Occipital lobe (tissue), 2 donors: ENCODE data around the gene VAT1. TPM values are rescaled to one million over a fixed set of nuclear protein-coding genes. Genes with fewer than 3 reads are reported as not detected.
"Not testable (repeated sequence)": the region's sequence is repeated elsewhere in the genome, so short reads cannot be mapped to it uniquely, and the experiment has no call there.

Experiments used
- DNase-seq: peaks from one replicate; lab custom pipeline; 2025; lab: John Stamatoyannopoulos, UW
- total RNA-seq: library from RNA; depleted of rRNA; stranded (reverse); fragments of >200 nt; gene quantifications from one replicate; pipeline ENCODE4 v1.2.3, GENCODE V29; 2014

Gene VAT1
- total RNA-seq, 1 donor from 2014 or later: 58.3 TPM

- DNase-seq: no peak
Measured at GRCh38 chr17:43010667-43011308, 11.4 kb downstream of the VAT1 start.

- no peak for DNase-seq
Measured at GRCh38 chr17:43006639-43007551, 15.3 kb downstream of the VAT1 start, which contains the start of gene IFI35. IFI35 (plus strand) TSS chr17:43006784; CDS start chr17:43006948, 164 bp downstream.

GRCh38 chr17:43003542-43004172 is 18.5 kb downstream of the VAT1 start:
- DNase-seq: no peak

GRCh38 chr17:43000894-43001293 is 21.3 kb downstream of the VAT1 start:
- not testable (repeated sequence) for DNase-seq

GRCh38 chr17:42999003-42999525 is 23.1 kb downstream of the VAT1 start:
- no peak for DNase-seq

- DNase-seq: peak; percentile 97
Measured at GRCh38 chr17:42997984-42998938, 23.9 kb downstream of the VAT1 start, which contains the start of gene RPL27. RPL27 (plus strand) TSS chr17:42998419; CDS start chr17:42998751, 332 bp downstream.

GRCh38 chr17:42997390-42997983 is 24.7 kb downstream of the VAT1 start:
- no peak for DNase-seq

- DNase-seq: not testable (repeated sequence)
Measured at GRCh38 chr17:42993913-42994312, 28.3 kb downstream of the VAT1 start.

- DNase-seq: no peak
Measured at GRCh38 chr17:42992872-42993271, 29.3 kb downstream of the VAT1 start.

- DNase-seq: no peak
Measured at GRCh38 chr17:42991471-42991870, 30.7 kb downstream of the VAT1 start.

GRCh38 chr17:42989726-42990652 is 32.2 kb downstream of the VAT1 start:
- DNase-seq: no peak

GRCh38 chr17:42989141-42989540 is 33.0 kb downstream of the VAT1 start:
- no peak for DNase-seq

- DNase-seq: no peak
Measured at GRCh38 chr17:42985225-42985624, 37.0 kb downstream of the VAT1 start.

- DNase-seq: no peak
Measured at GRCh38 chr17:42982266-42982665, 39.9 kb downstream of the VAT1 start.

GRCh38 chr17:42980766-42981397 is 41.3 kb downstream of the VAT1 start:
- no peak for DNase-seq

GRCh38 chr17:42980274-42980765 is 41.9 kb downstream of the VAT1 start, which contains the start of gene RUNDC1:
RUNDC1 (plus strand) TSS chr17:42980565; CDS start chr17:42980577, 12 bp downstream.
- DNase-seq: peak; percentile 79

- DNase-seq: no peak
Measured at GRCh38 chr17:42979511-42980273, 42.5 kb downstream of the VAT1 start, which contains the start of gene PTGES3L. PTGES3L (minus strand) TSS chr17:42980080; CDS start chr17:42980053, 27 bp downstream.
